H1 (cell line): ENCODE results near the gene SLC38A7. TPM values are rescaled to one million over a fixed set of nuclear protein-coding genes. Genes with fewer than 3 reads are reported as not detected.

Experiments
- CTCF ChIA-PET: fragments of 300-600 bp; sonication (Branson Sonifier 250); formaldehyde crosslinking; loops from one replicate; lab custom pipeline; 2021; ENCODE audit not compliant: partially characterized antibody; lab: Charles Lee
- POLR2A ChIA-PET: fragments of 300-600 bp; sonication (Branson Sonifier 250); formaldehyde crosslinking; loops from one replicate; lab custom pipeline; 2021; ENCODE audit warnings: inconsistent platforms; ENCODE audit not compliant: partially characterized antibody; lab: Charles Lee
- DNase-seq, 2 experiments: peaks; one replicate each; pipeline versions ENCODE4 v3.0.0 to v3.0.0-alpha.2; 2010 to 2022; ENCODE audit warnings: low spot score in 2 of 2, low read depth in 1 of 2, mixed read lengths in 1 of 2
- FAIRE-seq: peaks from 2 replicates; lab custom pipeline; 2011; peaks lifted over from hg19 to GRCh38; lab: Jason Lieb, UNC
- H2AFZ ChIP-seq: 2 replicates; pipeline ENCODE4 v1.8.1; 2012; ENCODE audit warnings: low read length, inconsistent platforms
- H2AK5ac ChIP-seq: 2 replicates; pipeline ENCODE4 v1.6.1; 2013; ENCODE audit warnings: low read depth, low read length
- H2BK120ac ChIP-seq: replicated peaks from 2 replicates; pipeline ENCODE3; 2013; ENCODE audit warnings: low read depth, low read length, inconsistent platforms
- H2BK12ac ChIP-seq: 2 replicates; pipeline ENCODE4 v1.6.1; 2013; ENCODE audit warnings: low read depth, low read length
- H2BK15ac ChIP-seq: 2 replicates; pipeline ENCODE4 v1.6.1; 2013; ENCODE audit warnings: low read length
- H2BK20ac ChIP-seq: 2 replicates; pipeline ENCODE4 v1.6.1; 2013; ENCODE audit warnings: low read length
- H2BK5ac ChIP-seq: 2 replicates; pipeline ENCODE4 v1.6.1; 2013; ENCODE audit warnings: low read depth, low read length
- H3K14ac ChIP-seq: 2 replicates; pipeline ENCODE4 v1.6.1; 2013; ENCODE audit warnings: inconsistent platforms; ENCODE audit not compliant: insufficient read length
- H3K18ac ChIP-seq: 2 replicates; pipeline ENCODE4 v1.6.1; 2013; ENCODE audit warnings: low read length; ENCODE audit errors: extremely low read depth
- H3K23ac ChIP-seq: 2 replicates; pipeline ENCODE4 v1.6.1; 2013; ENCODE audit warnings: inconsistent platforms; ENCODE audit not compliant: insufficient read length
- H3K23me2 ChIP-seq: 2 replicates; pipeline ENCODE4 v1.6.1; 2013; ENCODE audit warnings: low read depth, low read length
- H3K27ac ChIP-seq: 2 replicates; pipeline ENCODE4 v1.6.1; 2011; ENCODE audit warnings: low read depth, low read length, inconsistent platforms
- H3K27me3 ChIP-seq, 4 experiments: replicated peaks in 1 of 4; 1 replicate in 1 of 4; 2 replicates in 3 of 4; pipeline versions ENCODE4 v1.6.1 to v1.8.1; 2011 to 2013; ENCODE audit warnings: low read length in 3 of 4, mild to moderate bottlenecking in 3 of 4, inconsistent platforms in 2 of 4, mixed read lengths in 2 of 4, moderate library complexity in 1 of 4; ENCODE audit not compliant: control insufficient read depth in 3 of 4, insufficient read depth in 3 of 4; ENCODE audit errors: extremely low read depth in 1 of 4
- H3K36me3 ChIP-seq, 4 experiments: 2 replicates each; pipeline versions ENCODE4 v1.6.1 to v1.8.1; 2011 to 2013; ENCODE audit warnings: mild to moderate bottlenecking in 4 of 4, low read length in 3 of 4, moderate library complexity in 2 of 4, control low read depth in 1 of 4, inconsistent platforms in 1 of 4; ENCODE audit not compliant: insufficient read depth in 4 of 4, control insufficient read depth in 2 of 4
- H3K4ac ChIP-seq: replicated peaks from 2 replicates; pipeline ENCODE3; 2013; ENCODE audit warnings: low read length, low read depth, mixed read lengths, inconsistent platforms; ENCODE audit not compliant: insufficient read length
- H3K4me1 ChIP-seq, 4 experiments: replicated peaks in 1 of 4; 1 replicate in 1 of 4; 2 replicates in 3 of 4; pipeline versions ENCODE4 v1.6.1 to v1.8.1; 2011 to 2013; ENCODE audit warnings: low read length in 3 of 4, inconsistent platforms in 2 of 4, mixed read lengths in 1 of 4; ENCODE audit not compliant: insufficient read depth in 4 of 4, control insufficient read depth in 3 of 4
- H3K4me2 ChIP-seq, 2 experiments: 2 replicates each; pipeline versions ENCODE4 v1.6.1 to v1.8.1; 2011 to 2013; ENCODE audit warnings: low read depth in 2 of 2, low read length in 2 of 2, control low read depth in 1 of 2, inconsistent platforms in 1 of 2, mild to moderate bottlenecking in 1 of 2; ENCODE audit not compliant: insufficient read depth in 1 of 2
- H3K4me3 ChIP-seq, 4 experiments: fragments of 200-600, 300-600 bp in 1 of 4; sonication (generic), shearing (Covaris generic), sonication (Bioruptor Twin) in 1 of 4; 2 replicates each; pipeline versions ENCODE4 v1.5.1 to v1.8.1; 2011 to 2016; ENCODE audit warnings: low read length in 4 of 4, low read depth in 3 of 4, control low read depth in 2 of 4, inconsistent platforms in 2 of 4, mild to moderate bottlenecking in 2 of 4, mixed read lengths in 1 of 4, moderate library complexity in 1 of 4; ENCODE audit not compliant: insufficient read depth in 2 of 4; ENCODE audit errors: extremely low read depth in 1 of 4
- H3K56ac ChIP-seq: replicated peaks from 2 replicates; pipeline ENCODE3; 2013; ENCODE audit warnings: low read depth, mild to moderate bottlenecking, mixed read lengths, low read length, inconsistent platforms; ENCODE audit not compliant: insufficient read length
- H3K79me1 ChIP-seq: 2 replicates; pipeline ENCODE4 v1.6.1; 2013; ENCODE audit warnings: low read depth, low read length, control low read depth
- H3K79me2 ChIP-seq, 2 experiments: 2 replicates each; pipeline versions ENCODE4 v1.6.1 to v1.8.1; 2012 to 2013; ENCODE audit warnings: low read length in 2 of 2, mild to moderate bottlenecking in 2 of 2, inconsistent platforms in 1 of 2; ENCODE audit not compliant: insufficient read depth in 2 of 2, control insufficient read depth in 1 of 2
- H3K9ac ChIP-seq, 4 experiments: replicated peaks in 1 of 4; 1 replicate in 1 of 4; 2 replicates in 3 of 4; pipeline versions ENCODE4 v1.6.1 to v1.8.1; 2011 to 2013; ENCODE audit warnings: low read depth in 3 of 4, low read length in 3 of 4, control low read depth in 2 of 4, mild to moderate bottlenecking in 2 of 4, moderate library complexity in 2 of 4, inconsistent platforms in 1 of 4; ENCODE audit errors: extremely low read depth in 1 of 4
- H3K9me3 ChIP-seq, 2 experiments: 2 replicates each; pipeline versions ENCODE4 v1.6.1 to v1.8.1; 2012 to 2013; ENCODE audit warnings: mild to moderate bottlenecking in 2 of 2, moderate library complexity in 2 of 2, control low read depth in 1 of 2, inconsistent platforms in 1 of 2, low read depth in 1 of 2, low read length in 1 of 2, mixed read lengths in 1 of 2; ENCODE audit not compliant: insufficient read depth in 2 of 2
- H4K20me1 ChIP-seq, 2 experiments: replicated peaks in 1 of 2; 2 replicates each; pipeline versions ENCODE3 to v1.8.1; 2011 to 2013; ENCODE audit warnings: inconsistent platforms in 2 of 2, low read length in 2 of 2, mild to moderate bottlenecking in 1 of 2; ENCODE audit not compliant: insufficient read depth in 2 of 2, control insufficient read depth in 1 of 2
- H4K5ac ChIP-seq: 2 replicates; pipeline ENCODE4 v1.6.1; 2013; ENCODE audit warnings: low read length, low read depth, mixed read lengths, inconsistent platforms; ENCODE audit not compliant: insufficient read length
- H4K8ac ChIP-seq: 2 replicates; pipeline ENCODE4 v1.8.0; 2013; ENCODE audit warnings: mild to moderate bottlenecking, moderate library complexity, low read length, inconsistent platforms; ENCODE audit not compliant: insufficient read depth; ENCODE audit errors: extremely low read depth
- H4K91ac ChIP-seq: replicated peaks from 2 replicates; pipeline ENCODE3; 2013; ENCODE audit warnings: low read length, mixed read lengths, inconsistent platforms; ENCODE audit not compliant: insufficient read length
- EZH2 ChIP-seq: fragments of 200-600 bp; sonication (generic); IDR thresholded peaks from 2 replicates; pipeline ENCODE4 v1.7.1; 2012; ENCODE audit warnings: low read depth, mild to moderate bottlenecking, moderate library complexity, low read length, inconsistent platforms; ENCODE audit not compliant: severe bottlenecking
- FOSL1 ChIP-seq: IDR thresholded peaks from 2 replicates; pipeline ENCODE4 v1.6.1; 2011; ENCODE audit warnings: mild to moderate bottlenecking, low read depth, low read length, moderate library complexity; ENCODE audit not compliant: insufficient read depth
- HDAC2 ChIP-seq, 2 experiments: fragments of 300-600 bp in 1 of 2; sonication (generic) in 1 of 2; IDR thresholded peaks; 2 replicates each; pipeline ENCODE4 v1.6.1; 2011 to 2012; ENCODE audit warnings: low read depth in 2 of 2, low read length in 2 of 2, mild to moderate bottlenecking in 2 of 2, moderate library complexity in 2 of 2, borderline replicate concordance in 1 of 2, inconsistent platforms in 1 of 2
- SIRT6 ChIP-seq: IDR thresholded peaks from one replicate; pipeline ENCODE4 v1.7.1; 2012; ENCODE audit warnings: low read length, inconsistent platforms
- WGBS, 2 experiments: shearing (Covaris generic) in 1 of 2; methylation state at CpG; one replicate each; pipeline versions ENCODE4 v1.1.6 to v1.1.7; 2013 to 2015; ENCODE audit warnings: low lambda C conversion rate in 2 of 2, mixed read lengths in 2 of 2, inconsistent platforms in 1 of 2, low coverage in 1 of 2, missing lambda C conversion rate in 1 of 2; ENCODE audit not compliant: insufficient replicate concordance in 2 of 2, insufficient coverage in 1 of 2, insufficient read length in 1 of 2; ENCODE audit errors: extremely low coverage in 1 of 2, missing lambda C conversion rate in 1 of 2; 5-methylcytosine and 5-hydroxymethylcytosine counted together
- polyA plus RNA-seq, 7 experiments: library from polyadenylated mRNA; depleted of rRNA in 3 of 7; stranded (reverse) in 5 of 7; unstranded in 2 of 7; fragments of >200 nt in 5 of 7; fragments of 200-250 nt in 2 of 7; gene quantifications; 1 replicate in 5 of 7; 2 replicates in 1 of 7; 4 replicates in 1 of 7; pipeline versions ENCODE4 v1.2.1 to v1.2.3, GENCODE V29; 2011 to 2013; ENCODE audit warnings: missing spikeins in 2 of 7, mixed read lengths in 2 of 7
- total RNA-seq: library from RNA; stranded (reverse); fragmentation: NEBNext Ultra II Directional; extraction: Animal tissue kit (Norgen Biotek cat#: 25700); gene quantifications from 2 replicates; pipeline ENCODE4 v1.2.1, GENCODE V29; 2021

The SLC38A7 gene
- total and polyA plus RNA-seq, 2 of the 8 experiments (the other 6 are each of a cell fraction or from before 2014, with no cell fraction given): 26.7 to 28.0 TPM

DNA sequence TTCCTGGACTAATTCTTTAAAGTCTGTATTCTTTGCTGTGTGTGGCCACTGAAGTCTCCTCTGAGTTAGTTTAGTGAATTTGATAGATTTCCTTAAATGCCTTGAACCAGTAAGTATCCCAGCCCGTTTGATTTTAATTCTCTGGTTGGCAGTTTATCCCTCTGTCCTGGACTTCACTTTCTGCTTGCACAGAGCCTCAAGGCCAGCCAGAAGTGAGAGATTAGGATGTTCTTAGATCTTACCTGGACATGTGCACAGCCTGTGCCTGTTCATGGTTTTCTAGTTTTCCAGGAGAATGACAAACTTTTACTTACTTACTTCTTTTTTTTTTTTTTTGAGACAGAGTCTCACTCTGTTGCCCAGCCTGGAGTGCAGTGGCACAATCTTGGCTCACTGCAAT lies 10.8 kb upstream of the SLC38A7 start:
- Histone ChIP-seq H2BK120ac (no peak overlapping the region), H3K4me3 (no peak overlapping the region), H3K23me2 (no peaks in the 10 kb centered on the region), H3K27me3 (no peaks in the 10 kb centered on the region), H3K27ac (no peak overlapping the region), H2AFZ (no peak overlapping the region), H2BK12ac (no peak overlapping the region), H3K4me2 (no peak overlapping the region), H2BK5ac (no peak overlapping the region), H4K8ac (no peak overlapping the region), H3K9me3 (peaks cover 0 to 3% of the 10 kb centered on the region in 2 experiments; a peak in 2 of 4 replicates), H3K36me3 (no peaks in the 10 kb centered on the region), H3K4me1 (no peaks in the 10 kb centered on the region), H3K79me2 (no peaks in the 10 kb centered on the region), H4K5ac (no peak overlapping the region), H4K91ac (no peak overlapping the region), H3K23ac (no peak overlapping the region), H2BK15ac (no peak overlapping the region), H3K14ac (no peak overlapping the region), H2BK20ac (no peak overlapping the region), H3K56ac (no peak overlapping the region), H3K79me1 (no peaks in the 10 kb centered on the region), H3K18ac (no peak overlapping the region), H2AK5ac (no peak overlapping the region), H3K4ac (no peak overlapping the region), H3K9ac (no peak overlapping the region), H4K20me1 (no peaks in the 10 kb centered on the region)
- no peak for TF ChIP-seq FOSL1
- no peak for TF ChIP-seq EZH2
- no peak for TF ChIP-seq SIRT6
- no peak for TF ChIP-seq HDAC2 (IDR thresholded peaks at IDR 0.05; ENCODE audit: borderline replicate concordance in 1 of 2, low read depth in 2 of 2, low read length in 2 of 2)
- FAIRE-seq (no peak), DNase-seq (no peak)
- POLR2A ChIA-PET: interaction anchor here (1.0 to 1.3 kb wide), 2 partner anchors 11 to 13 kb away, joined by 3 to 5 read pairs; partner anchors contain the start of gene SLC38A7
- WGBS, 2 experiments: 81% methylated on average over 1 of the region's 1 CpG; no CpG with 5 or more reads in 1 of the 2 experiments
- CTCF ChIA-PET: interaction anchor here (0.6 kb wide), 1 partner anchor 189 kb away, joined by 3 read pairs; no protein-coding TSS in a partner anchor
